ENCODE data around the gene PRR36.

DNA sequence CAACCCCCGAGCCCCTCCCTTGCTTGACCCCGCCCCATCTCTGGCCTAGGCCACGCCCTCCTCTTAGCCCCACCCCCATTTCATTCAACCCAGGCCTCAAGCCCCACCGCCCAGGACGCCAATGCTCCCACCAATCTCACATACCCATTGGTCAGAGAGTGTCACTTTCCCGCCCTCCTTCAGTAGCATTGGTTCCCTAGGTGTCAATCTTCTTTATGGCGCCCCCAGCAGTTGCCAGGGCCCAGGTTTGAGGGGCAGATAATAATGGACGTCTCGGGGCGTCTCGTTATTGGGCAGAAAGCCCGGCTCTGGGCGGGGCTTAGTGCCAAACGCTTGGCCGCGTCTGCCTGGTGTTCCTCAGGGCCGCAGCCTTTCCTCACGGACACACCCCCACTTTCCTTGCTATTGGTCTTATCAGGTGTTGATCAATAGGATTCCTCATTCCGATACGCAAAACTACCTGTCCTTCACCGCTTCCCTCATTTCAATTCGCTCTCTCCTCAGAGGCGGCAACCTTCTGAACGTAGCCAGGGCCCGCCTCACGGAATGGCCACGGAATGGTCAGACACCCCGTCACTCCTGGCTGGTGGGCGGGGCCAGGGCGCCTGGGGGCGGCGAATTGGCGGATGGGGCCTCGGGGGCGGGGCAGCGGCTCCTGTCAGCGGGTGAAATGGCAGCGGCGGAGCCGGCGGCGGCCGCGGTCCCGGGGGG, 44.5 kb downstream of the PRR36 start, which contains the start of gene EVI5L:
- TF ChIP-seq GATA2 (IDR thresholded peaks at IDR 0.05; ENCODE audit: low read depth, low read length) (peak; percentile 76), GATA3 (IDR thresholded peaks at IDR 0.05; ENCODE audit: low read depth, low read length) (no peak)
